ENCODE data around the gene C5orf46. TPM values are rescaled to one million over a fixed set of nuclear protein-coding genes. Genes with fewer than 3 reads are reported as not detected.

Gene C5orf46
- total and polyA plus RNA-seq, 2 of the 13 experiments (the other 11 are each of a cell fraction or from before 2014, with no cell fraction given), result not detected

DNA sequence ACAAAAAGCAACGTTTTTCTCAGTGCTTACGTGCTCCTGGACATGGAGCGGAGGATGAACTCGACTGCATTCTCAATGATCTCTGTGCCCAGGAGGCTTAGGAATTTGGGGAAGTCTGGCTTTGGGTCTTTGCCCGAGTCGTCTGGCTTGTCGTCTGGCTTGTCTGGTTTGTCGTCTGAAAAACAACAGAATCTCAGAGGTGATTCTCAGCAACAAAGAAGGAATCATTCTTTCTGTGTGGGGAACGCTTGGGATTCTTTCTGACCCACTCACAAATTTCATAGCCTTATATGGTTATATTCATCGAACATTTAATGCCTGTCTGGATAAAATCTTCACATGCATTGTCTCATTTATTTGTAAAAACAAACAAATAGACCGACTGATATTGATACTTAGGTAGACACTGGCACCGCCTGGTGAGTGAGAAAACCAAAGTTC lies 4.7 kb downstream of the C5orf46 start:
- ChIA-PET CTCF (ENCODE audit: low intra/inter-chr PET ratio, low total read pairs) (no interaction called here), POLR2A (no interaction called here)
- Histone ChIP-seq H3K79me2 (ENCODE audit: insufficient read depth, low read length) (no peaks in the 10 kb centered on the region), H3K4me2 (ENCODE audit: low read depth, low read length) (no peak overlapping the region), H3K9me3 (ENCODE audit: low read length) (no peaks in the 10 kb centered on the region), H3K36me3 (replicated peaks in 1 of 2; ENCODE audit: control insufficient read depth in 1 of 2, insufficient read depth in 2 of 2, low read length in 2 of 2) (no peaks in the 10 kb centered on the region), H3K4me3 (replicated peaks in 1 of 3; ENCODE audit: insufficient read depth in 1 of 3, low read depth in 2 of 3, low read length in 3 of 3) (no peak overlapping the region), H3K27ac (ENCODE audit: extremely low read length, insufficient read depth, low read length) (no peak overlapping the region), H4K20me1 (ENCODE audit: insufficient read depth, low read length) (no peaks in the 10 kb centered on the region), H3K27me3 (ENCODE audit: control insufficient read depth in 1 of 2, insufficient read depth in 2 of 2, low read length in 2 of 2) (no peaks in the 10 kb centered on the region), H3K4me1 (ENCODE audit: insufficient read depth, low read length) (no peaks in the 10 kb centered on the region), H3K9ac (ENCODE audit: insufficient read depth, low read depth, low read length) (no peak overlapping the region), H2AFZ (ENCODE audit: low read length) (no peak overlapping the region)
- WGBS (ENCODE audit: low lambda C conversion rate), result 15% methylated on average over 12 of the region's 12 CpGs
- FAIRE-seq (no peak), ATAC-seq (no peak), DNase-seq (ENCODE audit: low spot score) (no peak)
- no TSS peak for BruUV-seq (replicated peaks)
- intact Hi-C loops (cut with micrococcal nuclease; ENCODE audit: unreplicated experiment), result no loop called here
- TF ChIP-seq KDM1A (CRISPR knock-in tag; IDR thresholded peaks at IDR 0.05) (no peak), HOXA9 (CRISPR knock-in tag; IDR thresholded peaks at IDR 0.05; ENCODE audit: borderline replicate concordance) (no peak), ZNF441 (CRISPR knock-in tag; IDR thresholded peaks at IDR 0.05; ENCODE audit: borderline replicate concordance) (no peak), CBX5 (CRISPR knock-in tag; IDR thresholded peaks at IDR 0.05; ENCODE audit: borderline replicate concordance) (no peak), HDAC2 (CRISPR knock-in tag; IDR thresholded peaks at IDR 0.05) (no peak), MYNN (CRISPR knock-in tag; IDR thresholded peaks at IDR 0.05; ENCODE audit: low read depth) (no peak), ZNF75D (CRISPR knock-in tag; IDR thresholded peaks at IDR 0.05; ENCODE audit: borderline replicate concordance) (no peak), ZNF451 (CRISPR knock-in tag; IDR thresholded peaks at IDR 0.05) (no peak), SUZ12 (IDR thresholded peaks at IDR 0.05; ENCODE audit: low read depth, low read length) (no peak)
- TF ChIP-seq, protein P1, sequence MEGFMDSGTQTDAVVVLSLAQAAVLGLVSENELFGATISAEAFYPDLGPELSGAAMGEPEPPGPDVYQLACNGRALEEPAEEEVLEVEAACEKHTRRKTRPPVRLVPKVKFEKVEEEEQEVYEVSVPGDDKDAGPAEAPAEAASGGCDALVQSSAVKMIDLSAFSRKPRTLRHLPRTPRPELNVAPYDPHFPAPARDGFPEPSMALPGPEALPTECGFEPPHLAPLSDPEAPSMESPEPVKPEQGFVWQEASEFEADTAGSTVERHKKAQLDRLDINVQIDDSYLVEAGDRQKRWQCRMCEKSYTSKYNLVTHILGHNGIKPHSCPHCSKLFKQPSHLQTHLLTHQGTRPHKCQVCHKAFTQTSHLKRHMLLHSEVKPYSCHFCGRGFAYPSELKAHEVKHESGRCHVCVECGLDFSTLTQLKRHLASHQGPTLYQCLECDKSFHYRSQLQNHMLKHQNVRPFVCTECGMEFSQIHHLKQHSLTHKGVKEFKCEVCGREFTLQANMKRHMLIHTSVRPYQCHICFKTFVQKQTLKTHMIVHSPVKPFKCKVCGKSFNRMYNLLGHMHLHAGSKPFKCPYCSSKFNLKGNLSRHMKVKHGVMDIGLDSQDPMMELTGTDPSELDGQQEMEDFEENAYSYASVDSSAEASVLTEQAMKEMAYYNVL (CRISPR knock-in tag; IDR thresholded peaks at IDR 0.05; ENCODE audit: borderline replicate concordance), result no peak
- in situ Hi-C loops (cut with HindIII; ENCODE audit: extremely low pct_ligation_motif_present, low pct_unique_long_range_greater_than_20kb), result no loop called here

Data from HepG2 (cell line).